Psoas muscle (tissue), 8 donors: Measurements from ENCODE around the gene PSME3. TPM values are rescaled to one million over a fixed set of nuclear protein-coding genes. Genes with fewer than 3 reads are reported as not detected.

ENCODE experiments used
- ATAC-seq, 4 donors: fragments of 200-7000 bp; cut with Tn5 transposase; one replicate each; pipeline ENCODE4 v1.9.1; 2020; ENCODE audit warnings: moderate library complexity in 3 of 4, mild to moderate bottlenecking in 2 of 4
- DNase-seq, 2 donors: peaks; one replicate each; pipeline ENCODE4 v3.0.0-alpha.2; 2020
- H3K27ac ChIP-seq: fragments of 200-600 bp; one replicate; pipeline ENCODE4 v1.8.0; 2022
- H3K27me3 ChIP-seq, 3 donors: fragments of 200-600 bp in 1 of 3; one replicate each; pipeline versions ENCODE4 v1.6.1 to v1.8.0; 2013 to 2022; ENCODE audit warnings: low read length in 2 of 3, mild to moderate bottlenecking in 2 of 3, moderate library complexity in 1 of 3; ENCODE audit not compliant: insufficient read depth in 3 of 3
- H3K36me3 ChIP-seq, 2 donors: fragments of 200-600 bp in 1 of 2; one replicate each; pipeline versions ENCODE4 v1.6.1 to v1.8.0; 2013 to 2022; ENCODE audit warnings: low read depth in 1 of 2, mild to moderate bottlenecking in 1 of 2, moderate library complexity in 1 of 2; ENCODE audit not compliant: insufficient read depth in 1 of 2
- H3K4me1 ChIP-seq: fragments of 200-600 bp; one replicate; pipeline ENCODE4 v1.8.0; 2022
- H3K4me3 ChIP-seq: fragments of 200-600 bp; one replicate; pipeline ENCODE4 v1.8.0; 2022; ENCODE audit warnings: mild to moderate bottlenecking
- H3K9me3 ChIP-seq: fragments of 200-600 bp; one replicate; pipeline ENCODE4 v1.8.0; 2022
- CTCF ChIP-seq: fragments of 200-600 bp; IDR thresholded peaks from one replicate; pipeline ENCODE4 v1.8.0; 2022; ENCODE audit warnings: antibody characterized with exemption
- WGBS, 3 donors: extraction: QIAGEN DNeasy Blood & Tissue Kit; methylation state at CpG; one replicate each; pipeline versions ENCODE4 v1.1.6 to v1.1.7; 2013; 5-methylcytosine and 5-hydroxymethylcytosine counted together
- intact Hi-C, 2 donors: fragments of 100-400 bp; cut with DNase I; formaldehyde crosslinking; loops; one replicate each; pipeline versions ENCODE4 v1.11.0 to v1.14.2; 2022
- polyA plus RNA-seq, 3 donors: library from polyadenylated mRNA; stranded (reverse); fragments of 200-250 nt; gene quantifications; one replicate each; pipeline ENCODE4 v1.2.3, GENCODE V29; 2013
- total RNA-seq, 4 donors: library from RNA; stranded (reverse); fragmentation: NEBNext Ultra II Directional in 2 of 4; extraction: Animal tissue kit (Norgen Biotek cat#: 25700) in 2 of 4; gene quantifications; one replicate each; pipeline versions ENCODE4 v1.2.1 to v1.2.4, GENCODE V29; 2021 to 2023
- donor health status: healthy with polysubstance abuse.
- donor health status: DM: no; HTN: no; CAD: no; lungs with moderate emphysema.
- donor health status: Bipolar disorder and iron deficiency.
- donor health status: healthy.
- donor health status: DM: yes; HTN: yes; CAD: no.
- donor health status: DM: no; HTN: no; CAD: no.
- donor health status: DM: no; HTN: no; CAD: no.
- donor health status: DM: yes; HTN: yes; CAD: no.

PSME3 gene
- total and polyA plus RNA-seq, 7 donors, result 61.7 to 239 (median 104) TPM

- no peak overlapping the region for H3K27ac ChIP-seq
- H3K27me3 ChIP-seq, result no peaks in the 10 kb centered on the region
- intact Hi-C loops, result loop anchor here in 1 of 2 donors (5.0 kb wide), 1 partner anchor 93 kb away; no protein-coding TSS in a partner anchor
- H3K4me1 ChIP-seq, result no peaks in the 10 kb centered on the region
- H3K36me3 ChIP-seq, result peaks cover 11 to 100% of the 10 kb centered on the region in 2 donors
- H3K9me3 ChIP-seq, result no peaks in the 10 kb centered on the region
- peak in 1 of 4 donors; percentile 27 for ATAC-seq
- H3K4me3 ChIP-seq, result no peak overlapping the region
- WGBS, 3 donors, result 58 to 61% (median 59%) methylated on average over 8 of the region's 8 CpGs
- no peak for TF ChIP-seq CTCF
- DNase-seq, result no peak
Measured at GRCh38 chr17:42814633-42815399, 18.4 kb upstream of the PSME3 start.

- Histone ChIP-seq H3K9me3 (no peaks in the 10 kb centered on the region), H3K36me3 (peaks cover 11 to 100% of the 10 kb centered on the region in 2 donors), H3K4me3 (no peak overlapping the region), H3K27me3 (no peaks in the 10 kb centered on the region), H3K27ac (no peak overlapping the region), H3K4me1 (peaks cover 4% of the 10 kb centered on the region)
- no peak for TF ChIP-seq CTCF
- DNase-seq (no peak), ATAC-seq (no peak)
- WGBS, 3 donors, result 64 to 88% (median 66%) methylated on average over 1 of the region's 1 CpG
- intact Hi-C loops, result loop anchor here in 1 of 2 donors (5.0 kb wide), 1 partner anchor 96 kb away; no protein-coding TSS in a partner anchor
Measured at GRCh38 chr17:42817866-42818265, 15.3 kb upstream of the PSME3 start.

- no peaks in the 10 kb centered on the region for H3K9me3 ChIP-seq
- H3K27ac ChIP-seq, result no peak overlapping the region
- WGBS, 3 donors, result 71 to 75% (median 73%) methylated on average over 5 of the region's 5 CpGs
- peaks cover 11 to 98% of the 10 kb centered on the region in 2 donors for H3K36me3 ChIP-seq
- DNase-seq (no peak), ATAC-seq (no peak)
- intact Hi-C loops, result loop anchor here in 1 of 2 donors (5.0 kb wide), 1 partner anchor 96 kb away; no protein-coding TSS in a partner anchor
- no peak overlapping the region for H3K4me3 ChIP-seq
- H3K27me3 ChIP-seq, result no peaks in the 10 kb centered on the region
- peaks cover 9% of the 10 kb centered on the region for H3K4me1 ChIP-seq
- no peak for TF ChIP-seq CTCF
Measured at GRCh38 chr17:42818379-42818778, 14.8 kb upstream of the PSME3 start.

- no peaks in the 10 kb centered on the region for H3K9me3 ChIP-seq
- 29 to 35% (median 33%) methylated on average over 2 of the region's 2 CpGs for WGBS, 3 donors
- H3K27me3 ChIP-seq, result no peaks in the 10 kb centered on the region
- intact Hi-C loops, result loop anchor here (5.0 kb wide), 2 partner anchors 48 to 98 kb away; partner anchors contain the start of gene VPS25 (in 1 of the 2)
- H3K27ac ChIP-seq, result no peak overlapping the region
- peaks cover 11 to 81% of the 10 kb centered on the region in 2 donors for H3K36me3 ChIP-seq
- DNase-seq, result peak; percentile 66 to 80
- H3K4me1 ChIP-seq, result peaks cover 12% of the 10 kb centered on the region
- ATAC-seq, result no peak
- no peak overlapping the region for H3K4me3 ChIP-seq
- peak; percentile 54 for TF ChIP-seq CTCF
Measured at GRCh38 chr17:42819939-42820535, 13.2 kb upstream of the PSME3 start.
